Prostate gland (tissue), 2 donors: ENCODE results near the gene DTNB.

Experiments
- POLR2AphosphoS5 ChIP-seq: sonication (generic); formaldehyde crosslinking; IDR thresholded peaks from one replicate; pipeline ENCODE4 v1.6.1; 2017; ENCODE audit warnings: antibody characterized with exemption
- TF ChIP-seq, protein P1 (sequence below), 4 experiments: fragments of 200-600 bp in 2 of 4; fragments of 450-650 bp in 2 of 4; sonication (generic) in 2 of 4; IDR thresholded peaks; 1 replicate in 3 of 4; 2 replicates in 1 of 4; pipeline ENCODE4 v1.5.1; 2016 to 2019; ENCODE audit warnings: antibody characterized with exemption in 4 of 4, mild to moderate bottlenecking in 2 of 4, moderate library complexity in 2 of 4

DNA sequence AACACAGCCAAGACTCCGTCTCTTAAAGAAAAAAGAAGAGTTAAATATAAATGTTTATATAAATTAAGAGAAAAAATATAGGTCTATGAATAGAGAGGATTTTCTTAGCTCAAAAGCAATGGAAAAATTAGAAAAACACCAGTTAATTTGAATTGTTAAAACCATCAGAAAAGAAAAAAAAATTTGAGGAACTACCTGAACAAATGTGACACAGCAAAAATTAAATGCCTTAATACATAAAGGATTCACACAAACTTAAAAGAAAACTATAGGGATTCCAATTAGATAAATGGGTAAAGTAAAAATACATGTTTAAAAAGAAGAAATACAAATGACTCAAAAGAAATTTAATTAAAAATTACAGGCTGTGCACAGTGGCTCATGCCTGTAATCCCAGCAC lies 183.7 kb downstream of the DTNB start:
- no peak for TF ChIP-seq POLR2AphosphoS5
- TF ChIP-seq, protein P1, sequence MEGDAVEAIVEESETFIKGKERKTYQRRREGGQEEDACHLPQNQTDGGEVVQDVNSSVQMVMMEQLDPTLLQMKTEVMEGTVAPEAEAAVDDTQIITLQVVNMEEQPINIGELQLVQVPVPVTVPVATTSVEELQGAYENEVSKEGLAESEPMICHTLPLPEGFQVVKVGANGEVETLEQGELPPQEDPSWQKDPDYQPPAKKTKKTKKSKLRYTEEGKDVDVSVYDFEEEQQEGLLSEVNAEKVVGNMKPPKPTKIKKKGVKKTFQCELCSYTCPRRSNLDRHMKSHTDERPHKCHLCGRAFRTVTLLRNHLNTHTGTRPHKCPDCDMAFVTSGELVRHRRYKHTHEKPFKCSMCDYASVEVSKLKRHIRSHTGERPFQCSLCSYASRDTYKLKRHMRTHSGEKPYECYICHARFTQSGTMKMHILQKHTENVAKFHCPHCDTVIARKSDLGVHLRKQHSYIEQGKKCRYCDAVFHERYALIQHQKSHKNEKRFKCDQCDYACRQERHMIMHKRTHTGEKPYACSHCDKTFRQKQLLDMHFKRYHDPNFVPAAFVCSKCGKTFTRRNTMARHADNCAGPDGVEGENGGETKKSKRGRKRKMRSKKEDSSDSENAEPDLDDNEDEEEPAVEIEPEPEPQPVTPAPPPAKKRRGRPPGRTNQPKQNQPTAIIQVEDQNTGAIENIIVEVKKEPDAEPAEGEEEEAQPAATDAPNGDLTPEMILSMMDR (IDR thresholded peaks at IDR 0.05) = no peak
